Keratinocyte (primary cell): ENCODE data around the gene VANGL1. TPM values are rescaled to one million over a fixed set of nuclear protein-coding genes. Genes with fewer than 3 reads are reported as not detected.

Experiments used
- DNase-seq: peaks from one replicate; pipeline ENCODE4 v3.0.0-alpha.2; 2011; ENCODE audit warnings: low read depth, missing footprints, low spot score
- FAIRE-seq: peaks from 2 replicates; lab custom pipeline; 2011; peaks lifted over from hg19 to GRCh38; lab: Jason Lieb, UNC
- H2AFZ ChIP-seq: 2 replicates; pipeline ENCODE4 v1.6.0; 2012; ENCODE audit warnings: low read length, control low read depth, inconsistent platforms; ENCODE audit not compliant: control insufficient read depth
- H3K27ac ChIP-seq: 2 replicates; pipeline ENCODE4 v1.5.1; 2011; ENCODE audit warnings: low read length; ENCODE audit not compliant: control insufficient read depth, insufficient read depth
- H3K27me3 ChIP-seq: 3 replicates; pipeline ENCODE4 v1.6.0; 2011; ENCODE audit warnings: low read length; ENCODE audit not compliant: control insufficient read depth, insufficient read depth; ENCODE audit errors: extremely low read depth
- H3K36me3 ChIP-seq, 2 experiments: 2 replicates in 1 of 2; 3 replicates in 1 of 2; pipeline ENCODE4 v1.5.1; 2011; ENCODE audit warnings: low read length in 2 of 2, mild to moderate bottlenecking in 1 of 2; ENCODE audit not compliant: control insufficient read depth in 2 of 2, insufficient read depth in 2 of 2; ENCODE audit errors: extremely low read depth in 1 of 2
- H3K4me1 ChIP-seq: 3 replicates; pipeline ENCODE4 v1.5.1; 2011; ENCODE audit warnings: low read length; ENCODE audit not compliant: control insufficient read depth, insufficient read depth; ENCODE audit errors: extremely low read depth
- H3K4me2 ChIP-seq: 3 replicates; pipeline ENCODE4 v1.6.0; 2011; ENCODE audit warnings: low read depth, low read length; ENCODE audit not compliant: control insufficient read depth, insufficient read depth; ENCODE audit errors: extremely low read depth
- H3K4me3 ChIP-seq, 3 experiments: fragments of 200-600 bp in 1 of 3; sonication (generic) in 1 of 3; 2 replicates in 2 of 3; 3 replicates in 1 of 3; pipeline ENCODE4 v1.5.1; 2011 to 2016; ENCODE audit warnings: low read length in 3 of 3, mild to moderate bottlenecking in 3 of 3, control low read depth in 2 of 3, inconsistent platforms in 1 of 3, low read depth in 1 of 3, mixed read lengths in 1 of 3, mixed run types in 1 of 3, moderate library complexity in 1 of 3; ENCODE audit not compliant: control insufficient read depth in 2 of 3, insufficient read depth in 2 of 3; ENCODE audit errors: extremely low read depth in 1 of 3
- H3K79me2 ChIP-seq: 2 replicates; pipeline ENCODE4 v1.6.0; 2012; ENCODE audit warnings: low read length; ENCODE audit not compliant: control insufficient read depth, insufficient read depth
- H3K9ac ChIP-seq: 3 replicates; pipeline ENCODE4 v1.6.0; 2011; ENCODE audit warnings: low read length; ENCODE audit not compliant: control insufficient read depth, insufficient read depth; ENCODE audit errors: extremely low read depth
- H3K9me1 ChIP-seq: 3 replicates; pipeline ENCODE4 v1.6.0; 2011; ENCODE audit warnings: low read length; ENCODE audit not compliant: control insufficient read depth, insufficient read depth; ENCODE audit errors: extremely low read depth
- H3K9me3 ChIP-seq: 2 replicates; pipeline ENCODE4 v1.5.1; 2012; ENCODE audit warnings: low read depth, low read length; ENCODE audit not compliant: control insufficient read depth
- H4K20me1 ChIP-seq: 3 replicates; pipeline ENCODE4 v1.6.0; 2011; ENCODE audit warnings: low read length; ENCODE audit not compliant: control insufficient read depth, insufficient read depth; ENCODE audit errors: extremely low read depth
- EZH2 ChIP-seq: IDR thresholded peaks from one replicate; pipeline ENCODE4 v1.6.1; 2012; ENCODE audit warnings: inconsistent platforms, mild to moderate bottlenecking, low read length, moderate library complexity
- dilution Hi-C: fragments of 300-500 bp; cut with MboI; formaldehyde crosslinking; loops from one replicate; pipeline ENCODE4 v1.7.0; 2020; ENCODE audit warnings: low sequenced_read_pairs; ENCODE audit not compliant: extremely low pct_ligation_motif_present
- polyA plus RNA-seq, 5 experiments: library from polyadenylated mRNA; depleted of rRNA in 3 of 5; stranded (reverse) in 3 of 5; stranded (forward) in 1 of 5; unstranded in 1 of 5; fragments of >200 nt; gene quantifications; 1 replicate in 1 of 5; 2 replicates in 3 of 5; 3 replicates in 1 of 5; pipeline versions ENCODE4 v1.2.1 to v1.2.3, GENCODE V29; 2011 to 2012; ENCODE audit warnings: missing spikeins in 2 of 5, low read depth in 1 of 5, low replicate concordance in 1 of 5
- TF ChIP-seq, protein P1 (sequence below), 3 experiments: IDR thresholded peaks in 1 of 3; conservative IDR thresholded peaks in 1 of 3; optimal IDR thresholded peaks in 1 of 3; 2 replicates in 2 of 3; 3 replicates in 1 of 3; pipeline versions ENCODE3 to v1.5.1; 2011; ENCODE audit warnings: low read length in 3 of 3, mild to moderate bottlenecking in 3 of 3, moderate library complexity in 2 of 3, control low read depth in 1 of 3, inconsistent platforms in 1 of 3; ENCODE audit not compliant: insufficient read depth in 2 of 3; ENCODE audit errors: extremely low read depth in 1 of 3

VANGL1 gene
- polyA plus RNA-seq, 1 donor (not counting 4 experiments of a cell fraction or from before 2014, with no cell fraction given): 22.4 TPM

DNA sequence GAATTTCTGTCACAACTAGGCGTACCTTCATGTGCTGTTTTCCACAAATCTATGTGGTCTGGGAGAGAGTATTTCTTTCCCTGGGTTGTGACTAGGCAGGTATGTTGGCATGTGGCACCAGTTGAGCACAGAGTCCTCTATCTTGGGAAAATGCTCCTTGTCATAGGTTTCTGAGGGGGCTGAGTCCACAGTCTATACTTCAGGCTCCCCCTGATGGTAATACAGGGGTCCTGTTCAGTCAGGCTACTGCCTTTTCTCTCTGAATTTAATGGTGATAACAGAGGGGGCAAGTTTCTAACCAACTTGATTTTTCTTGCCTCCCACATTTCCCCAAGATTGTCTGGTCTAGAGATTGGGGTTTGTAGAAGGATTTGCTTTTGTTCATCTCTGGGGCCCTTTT lies 35.8 kb downstream of the VANGL1 start:
- Histone ChIP-seq H3K9me3 (no peaks in the 10 kb centered on the region), H3K4me2 (no peak overlapping the region), H3K27ac (peak overlapping the region; percentile 88), H3K4me3 (no peak overlapping the region), H3K9ac (no peak overlapping the region), H3K27me3 (no peaks in the 10 kb centered on the region), H4K20me1 (peaks cover 3% of the 10 kb centered on the region), H3K9me1 (peaks cover 10% of the 10 kb centered on the region), H3K79me2 (peaks cover 31% of the 10 kb centered on the region), H3K4me1 (peaks cover 51% of the 10 kb centered on the region), H3K36me3 (peaks cover 2 to 8% of the 10 kb centered on the region in 2 experiments), H2AFZ (no peak overlapping the region)
- no peak for TF ChIP-seq EZH2
- TF ChIP-seq, protein P1, sequence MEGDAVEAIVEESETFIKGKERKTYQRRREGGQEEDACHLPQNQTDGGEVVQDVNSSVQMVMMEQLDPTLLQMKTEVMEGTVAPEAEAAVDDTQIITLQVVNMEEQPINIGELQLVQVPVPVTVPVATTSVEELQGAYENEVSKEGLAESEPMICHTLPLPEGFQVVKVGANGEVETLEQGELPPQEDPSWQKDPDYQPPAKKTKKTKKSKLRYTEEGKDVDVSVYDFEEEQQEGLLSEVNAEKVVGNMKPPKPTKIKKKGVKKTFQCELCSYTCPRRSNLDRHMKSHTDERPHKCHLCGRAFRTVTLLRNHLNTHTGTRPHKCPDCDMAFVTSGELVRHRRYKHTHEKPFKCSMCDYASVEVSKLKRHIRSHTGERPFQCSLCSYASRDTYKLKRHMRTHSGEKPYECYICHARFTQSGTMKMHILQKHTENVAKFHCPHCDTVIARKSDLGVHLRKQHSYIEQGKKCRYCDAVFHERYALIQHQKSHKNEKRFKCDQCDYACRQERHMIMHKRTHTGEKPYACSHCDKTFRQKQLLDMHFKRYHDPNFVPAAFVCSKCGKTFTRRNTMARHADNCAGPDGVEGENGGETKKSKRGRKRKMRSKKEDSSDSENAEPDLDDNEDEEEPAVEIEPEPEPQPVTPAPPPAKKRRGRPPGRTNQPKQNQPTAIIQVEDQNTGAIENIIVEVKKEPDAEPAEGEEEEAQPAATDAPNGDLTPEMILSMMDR (optimal IDR thresholded peaks at IDR 0.05 in 1 of 3, IDR thresholded peaks at IDR 0.05 in 1 of 3, conservative IDR thresholded peaks at IDR 0.05 in 1 of 3; ENCODE audit: extremely low read depth in 1 of 3, insufficient read depth in 2 of 3, low read length in 3 of 3): no peak
- dilution Hi-C loops: no loop called here
- no peak for FAIRE-seq
- DNase-seq: no peak

DNA sequence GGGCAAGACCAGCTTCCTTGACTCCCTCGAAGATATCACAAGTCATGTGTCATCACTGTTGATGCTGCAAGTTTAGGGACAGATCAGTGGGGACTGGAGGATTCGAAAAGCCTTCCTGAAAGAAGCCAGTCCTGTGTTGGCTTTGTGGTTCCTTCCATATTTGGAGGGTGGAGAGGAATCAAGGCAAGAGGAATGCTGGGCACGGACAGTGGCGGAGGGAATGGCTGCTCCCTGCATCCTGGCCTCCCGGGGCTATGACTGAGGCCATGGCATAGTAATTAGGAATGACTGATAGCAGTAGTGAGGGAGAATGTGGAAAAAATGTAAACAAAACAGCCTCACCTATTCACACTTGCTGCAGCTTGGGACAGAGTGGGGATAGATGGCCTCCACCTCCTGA lies 36.4 kb downstream of the VANGL1 start:
- dilution Hi-C loops: no loop called here
- no peak for FAIRE-seq
- no peak for TF ChIP-seq EZH2
- TF ChIP-seq, protein P1 (optimal IDR thresholded peaks at IDR 0.05 in 1 of 3, IDR thresholded peaks at IDR 0.05 in 1 of 3, conservative IDR thresholded peaks at IDR 0.05 in 1 of 3; ENCODE audit: extremely low read depth in 1 of 3, insufficient read depth in 2 of 3, low read length in 3 of 3): no peak

More for the DNA sequence above, 36.4 kb downstream of the VANGL1 start:
- Histone ChIP-seq H3K27me3 (no peaks in the 10 kb centered on the region), H3K4me3 (no peak overlapping the region), H3K4me1 (peaks cover 51% of the 10 kb centered on the region), H4K20me1 (peaks cover 3% of the 10 kb centered on the region), H3K27ac (peak overlapping the region; percentile 88), H3K9me1 (peaks cover 10% of the 10 kb centered on the region), H2AFZ (no peak overlapping the region), H3K36me3 (peaks cover 4 to 13% of the 10 kb centered on the region in 2 experiments), H3K9ac (no peak overlapping the region), H3K9me3 (no peaks in the 10 kb centered on the region), H3K79me2 (peaks cover 26% of the 10 kb centered on the region), H3K4me2 (no peak overlapping the region)
- no peak for DNase-seq
